GM20000 (cell line): ENCODE measurements around the gene GADD45GIP1.

Source experiments
- DNase-seq: peaks from one replicate; pipeline ENCODE4 v3.0.0; 2012; ENCODE audit warnings: low spot score
- TF ChIP-seq, protein P1 (sequence below): IDR thresholded peaks from 2 replicates; pipeline ENCODE4 v1.5.1; 2012; ENCODE audit warnings: mild to moderate bottlenecking, control low read depth; ENCODE audit errors: extremely low read depth, missing control alignments

Gene GADD45GIP1

DNA sequence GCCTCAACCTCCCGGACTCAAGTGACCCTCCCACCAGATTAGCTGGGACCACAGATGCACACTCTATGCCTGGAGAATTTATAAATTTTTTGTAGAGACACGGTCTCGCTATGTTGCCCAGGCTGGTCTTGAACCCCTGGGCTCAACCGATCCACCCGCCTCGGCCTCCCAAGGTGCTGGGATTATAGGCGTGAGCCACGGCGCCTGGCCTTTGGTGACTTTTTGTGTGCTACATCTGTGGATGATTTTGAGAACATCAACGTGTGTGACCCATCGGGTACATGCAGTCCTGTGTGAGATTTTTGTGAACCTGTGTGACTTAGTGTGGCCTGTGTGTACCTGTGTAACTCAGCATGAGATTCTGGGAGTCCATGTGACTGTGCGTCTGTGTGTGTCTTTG lies 29.7 kb upstream of the GADD45GIP1 start:
- no peak for DNase-seq
- TF ChIP-seq, protein P1, sequence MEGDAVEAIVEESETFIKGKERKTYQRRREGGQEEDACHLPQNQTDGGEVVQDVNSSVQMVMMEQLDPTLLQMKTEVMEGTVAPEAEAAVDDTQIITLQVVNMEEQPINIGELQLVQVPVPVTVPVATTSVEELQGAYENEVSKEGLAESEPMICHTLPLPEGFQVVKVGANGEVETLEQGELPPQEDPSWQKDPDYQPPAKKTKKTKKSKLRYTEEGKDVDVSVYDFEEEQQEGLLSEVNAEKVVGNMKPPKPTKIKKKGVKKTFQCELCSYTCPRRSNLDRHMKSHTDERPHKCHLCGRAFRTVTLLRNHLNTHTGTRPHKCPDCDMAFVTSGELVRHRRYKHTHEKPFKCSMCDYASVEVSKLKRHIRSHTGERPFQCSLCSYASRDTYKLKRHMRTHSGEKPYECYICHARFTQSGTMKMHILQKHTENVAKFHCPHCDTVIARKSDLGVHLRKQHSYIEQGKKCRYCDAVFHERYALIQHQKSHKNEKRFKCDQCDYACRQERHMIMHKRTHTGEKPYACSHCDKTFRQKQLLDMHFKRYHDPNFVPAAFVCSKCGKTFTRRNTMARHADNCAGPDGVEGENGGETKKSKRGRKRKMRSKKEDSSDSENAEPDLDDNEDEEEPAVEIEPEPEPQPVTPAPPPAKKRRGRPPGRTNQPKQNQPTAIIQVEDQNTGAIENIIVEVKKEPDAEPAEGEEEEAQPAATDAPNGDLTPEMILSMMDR: no peak

GRCh38 chr19:12985049-12985776 lies 28.2 kb upstream of the GADD45GIP1 start:
- DNase-seq: no peak
- TF ChIP-seq, protein P1: no peak

DNA sequence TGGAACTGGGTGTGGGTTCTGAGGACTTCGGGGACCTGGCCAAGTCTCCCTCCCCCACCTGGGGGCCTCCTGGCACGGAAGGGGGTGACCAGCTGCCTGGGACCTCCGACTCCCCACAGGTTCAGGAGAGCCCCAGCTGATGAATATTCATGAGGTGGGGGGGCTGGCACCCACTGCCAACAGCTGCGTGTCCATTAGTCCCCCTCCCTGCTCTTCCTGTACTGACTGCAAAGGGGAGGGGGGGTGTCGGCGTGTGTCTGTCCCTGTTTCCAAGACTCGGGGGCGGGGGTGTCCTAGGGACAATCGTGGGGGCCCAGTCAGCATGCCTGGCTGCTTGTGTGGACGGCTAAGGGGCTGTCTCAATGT lies 27.6 kb upstream of the GADD45GIP1 start:
- DNase-seq: no peak
- TF ChIP-seq, protein P1: no peak

DNA sequence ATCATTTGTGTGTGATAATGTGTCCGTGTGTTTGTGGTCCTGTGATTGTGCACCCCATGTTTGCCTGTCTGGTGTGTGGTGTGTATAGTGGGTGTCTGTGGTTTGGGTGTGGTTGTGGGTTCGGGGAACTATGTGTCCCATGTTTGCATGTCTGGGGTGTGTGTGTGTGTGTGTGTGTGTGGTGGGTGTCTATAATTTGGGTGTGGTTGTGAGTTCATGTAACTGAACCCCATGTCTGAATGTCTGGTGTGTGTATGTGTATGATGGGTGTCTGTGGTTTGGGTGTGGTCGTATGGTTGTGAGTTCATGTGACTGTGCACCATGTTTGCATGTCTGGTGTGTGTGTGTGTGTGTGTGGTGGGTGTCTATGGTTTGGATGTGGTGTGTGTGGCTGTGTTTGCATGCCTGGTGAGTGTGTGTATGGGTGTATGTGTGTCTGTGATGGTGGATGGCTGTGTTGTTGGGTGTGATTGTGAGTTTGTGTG lies 27.2 kb upstream of the GADD45GIP1 start:
- no peak for DNase-seq
- TF ChIP-seq, protein P1: no peak

DNA sequence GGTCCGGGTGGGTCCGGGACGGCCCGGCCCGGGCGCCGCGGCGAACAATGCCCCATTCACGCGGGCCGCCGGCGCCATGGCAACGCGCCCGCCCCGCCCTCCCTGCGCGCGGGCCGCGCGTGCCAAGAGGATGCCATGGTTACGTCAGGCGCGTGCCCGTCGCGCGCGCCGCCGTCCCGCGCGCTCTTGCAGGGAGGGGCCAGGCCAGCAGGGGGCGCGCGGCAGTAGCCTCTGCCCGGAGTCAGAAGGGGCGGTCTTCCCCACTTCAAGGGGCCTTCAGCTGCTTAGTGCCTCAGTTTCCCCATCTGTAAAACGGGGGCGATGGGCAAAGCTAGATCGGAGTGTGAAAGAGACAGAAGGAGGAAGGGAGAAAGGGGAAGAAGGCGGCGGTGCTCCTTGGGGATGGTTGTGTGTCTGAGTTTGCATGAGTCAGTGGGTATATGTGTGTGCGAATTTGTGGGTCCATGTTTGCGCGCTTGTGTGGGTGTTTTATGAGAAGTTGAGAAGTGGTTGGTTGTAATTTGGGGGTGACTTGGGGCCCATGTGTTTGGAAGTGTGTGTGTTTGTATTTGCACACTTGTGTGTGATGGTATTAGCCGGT lies 26.6 kb upstream of the GADD45GIP1 start:
- TF ChIP-seq, protein P1: peak; percentile 78

GRCh38 chr19:12983091-12983490 lies 26.1 kb upstream of the GADD45GIP1 start:
- no peak for DNase-seq
- TF ChIP-seq, protein P1: no peak

More for the DNA sequence above, 26.6 kb upstream of the GADD45GIP1 start:
- peak; percentile 93 for DNase-seq

DNA sequence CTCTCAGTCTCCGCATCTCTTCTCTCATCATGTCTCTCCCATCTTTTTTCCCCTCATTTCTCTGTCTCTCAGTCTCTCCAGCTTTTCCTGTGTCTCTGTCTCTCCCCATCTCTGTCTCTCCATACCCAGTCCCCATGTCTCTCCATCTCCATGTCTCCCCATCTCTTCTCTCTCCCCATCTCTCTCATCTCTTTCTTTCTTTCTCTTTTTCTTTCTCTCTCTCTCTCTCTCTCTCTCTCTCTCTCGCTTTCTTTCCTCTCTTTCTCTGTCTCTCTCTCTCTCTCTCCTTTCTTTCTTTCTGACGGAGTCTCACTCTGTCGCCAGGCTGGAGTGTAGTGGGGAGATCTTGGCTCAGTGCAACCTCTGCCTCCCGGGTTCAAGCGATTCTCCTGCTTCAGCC lies 25.6 kb upstream of the GADD45GIP1 start:
- TF ChIP-seq, protein P1: no peak
- no peak for DNase-seq
